ENCODE data around the gene KIF26B. TPM values are rescaled to one million over a fixed set of nuclear protein-coding genes. Genes with fewer than 3 reads are reported as not detected.

The KIF26B gene
- total and polyA plus RNA-seq, 2 of the 4 experiments (the other 2 are of a cell fraction), result 0.53 to 0.54 TPM

DNA sequence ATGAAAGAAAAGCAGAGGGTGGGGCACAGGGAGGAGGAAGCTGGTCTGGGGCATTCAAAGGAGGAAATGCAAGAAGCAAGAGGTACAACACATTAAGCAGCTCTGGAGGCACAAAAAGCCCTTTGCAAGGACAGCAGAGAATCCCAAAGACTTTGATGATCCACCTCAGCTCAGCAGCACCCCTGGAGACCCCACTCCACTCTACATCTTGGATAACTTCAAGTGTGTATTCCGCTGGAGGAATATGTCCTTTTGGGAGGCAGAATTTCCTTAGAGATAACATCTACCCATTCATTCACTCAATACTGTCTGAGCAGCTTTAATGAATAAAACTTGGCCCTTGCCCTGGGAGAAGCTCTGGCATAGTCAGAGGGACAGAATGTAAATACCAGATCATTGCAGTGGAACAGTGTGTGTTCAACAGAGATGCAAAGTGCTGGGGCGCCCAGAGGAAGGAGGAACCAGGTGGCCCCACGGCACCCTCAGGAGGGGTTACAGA lies 599.7 kb downstream of the KIF26B start:
- H3K9ac ChIP-seq (ENCODE audit: low read depth, low read length), result no peak overlapping the region
- peaks cover 3% of the 10 kb centered on the region; the same call in 1 of the 2 replicates for H3K4me1 ChIP-seq (ENCODE audit: control insufficient read depth, insufficient read depth, low read length)
- no peak overlapping the region for H3K4ac ChIP-seq (ENCODE audit: low read depth, low read length)
- CTCF ChIA-PET, result interaction anchor here (0.7 to 0.9 kb wide), 2 partner anchors 17 to 252 kb away, joined by 3 read pairs; no protein-coding TSS in a partner anchor
- no peak overlapping the region for H2AFZ ChIP-seq (replicated peaks; ENCODE audit: low read length, poor library complexity)
- H3K4me2 ChIP-seq (ENCODE audit: low read depth, low read length), result no peak overlapping the region
- no peak overlapping the region for H3K14ac ChIP-seq (replicated peaks; ENCODE audit: low read depth, low read length)
- in situ Hi-C loops (cut with MboI; ENCODE audit: low sequenced_read_pairs), result no loop called here
- BruUV-seq (replicated peaks), result no TSS peak
- no peaks in the 10 kb centered on the region for H3K79me1 ChIP-seq (ENCODE audit: low read depth in 1 of 2, low read length in 2 of 2)
- ATAC-seq (ENCODE audit: low read depth) (peak; percentile 54; the same call in 1 of the 2 replicates), DNase-seq (no peak)
- dilution Hi-C loops (cut with HindIII; ENCODE audit: low sequenced_read_pairs, unreplicated experiment), result no loop called here
- H3K9me1 ChIP-seq (ENCODE audit: insufficient read depth, low read length), result no peaks in the 10 kb centered on the region
- WGBS, 2 experiments (ENCODE audit: extremely low coverage in 2 of 2, insufficient read length in 1 of 2), result no CpG with 5 or more reads among the region's 3 CpGs
- no peak overlapping the region for H2AK9ac ChIP-seq (replicated peaks; ENCODE audit: low read depth, low read length, poor library complexity)
- no peak overlapping the region for H4K91ac ChIP-seq (ENCODE audit: insufficient read depth, low read depth, low read length)
- POLR2A ChIA-PET (ENCODE audit: unreplicated experiment), result no interaction called here
- H2BK5ac ChIP-seq (ENCODE audit: low read depth, low read length, poor library complexity, severe bottlenecking), result no peak overlapping the region
- no peak overlapping the region for H3K4me3 ChIP-seq (ENCODE audit: insufficient read depth, low read depth, low read length)
- no peak overlapping the region for H2BK15ac ChIP-seq (ENCODE audit: low read depth, low read length)
- H3K27ac ChIP-seq (ENCODE audit: insufficient read depth, low read length), result no peak overlapping the region
- no peak overlapping the region for H2BK20ac ChIP-seq (ENCODE audit: low read depth, low read length)
- no peak overlapping the region for H3K18ac ChIP-seq (ENCODE audit: low read depth, low read length)
- intact Hi-C loops (cut with micrococcal nuclease), result no loop called here
- H3K23ac ChIP-seq (ENCODE audit: low read depth, low read length), result no peak overlapping the region
- H4K8ac ChIP-seq (ENCODE audit: low read depth in 2 of 2, low read length in 2 of 2), result no peak overlapping the region
- no peaks in the 10 kb centered on the region for H3K36me3 ChIP-seq (ENCODE audit: control insufficient read depth, insufficient read depth, low read length)
- H4K20me1 ChIP-seq (ENCODE audit: insufficient read depth, low read length), result no peaks in the 10 kb centered on the region
- H3K56ac ChIP-seq (ENCODE audit: extremely low read depth, insufficient read depth, low read length), result no peak overlapping the region
- no peaks in the 10 kb centered on the region for H3K27me3 ChIP-seq (ENCODE audit: control insufficient read depth, insufficient read depth, low read length)
- TF ChIP-seq RAD21 (IDR thresholded peaks at IDR 0.05; ENCODE audit: low read length) (no peak), FOS (IDR thresholded peaks at IDR 0.05; ENCODE audit: low read depth, low read length) (no peak)
- peaks cover 6% of the 10 kb centered on the region for H3K9me3 ChIP-seq (ENCODE audit: control insufficient read depth, insufficient read depth, low read length)
- H2BK120ac ChIP-seq (ENCODE audit: low read depth, low read length), result no peak overlapping the region
- no peak overlapping the region for H4K5ac ChIP-seq (ENCODE audit: low read depth, low read length)
- no peak overlapping the region for H2AK5ac ChIP-seq (ENCODE audit: low read depth, low read length)

Small RNA genes within 50 kb of the gene (microRNA-seq; reads per million reads assigned to microRNA genes)
- gene DNAJC19P8 (ENCODE audit: insufficient read depth, insufficient read length), result not detected
- not detected for gene RNU1-132P (ENCODE audit: insufficient read depth, insufficient read length)

Small RNA genes within 50 kb of the gene (small RNA-seq; reads per million reads assigned to genes)
- 0 reads per million in 5 experiments for gene DNAJC19P8
- gene RNU1-132P, result 0 to 1.2 (median 0.15) reads per million in 5 experiments

Measured in IMR-90 (cell line).